Neuron (in vitro differentiated cells): ENCODE data around the gene ADCY9.
"Not testable (repeated sequence)": the region's sequence is repeated elsewhere in the genome, so short reads cannot be mapped to it uniquely, and the experiment has no call there.

Experiments
- H2AFZ ChIP-seq: one replicate; pipeline ENCODE4 v1.6.1; 2013; ENCODE audit warnings: low read depth, mild to moderate bottlenecking, inconsistent platforms, low read length, moderate library complexity
- H3K27me3 ChIP-seq: one replicate; pipeline ENCODE4 v1.6.1; 2013; ENCODE audit warnings: low read length; ENCODE audit not compliant: insufficient read depth
- H3K36me3 ChIP-seq: one replicate; pipeline ENCODE4 v1.6.1; 2013; ENCODE audit warnings: low read length; ENCODE audit not compliant: insufficient read depth
- H3K4me1 ChIP-seq: one replicate; pipeline ENCODE4 v1.6.1; 2013; ENCODE audit warnings: low read length; ENCODE audit not compliant: insufficient read depth
- H3K4me3 ChIP-seq: 2 replicates; pipeline ENCODE4 v1.5.1; 2013; ENCODE audit warnings: mild to moderate bottlenecking, low read length, moderate library complexity
- H3K9me3 ChIP-seq: one replicate; pipeline ENCODE4 v1.6.1; 2013; ENCODE audit warnings: low read length

The ADCY9 gene

GRCh38 chr16:4116325-4117249 is at the start of gene ADCY9:
TSS of gene ADCY9 (minus strand) at chr16:4116442. CDS start at chr16:4115442, 1,000 bp downstream.
- Histone ChIP-seq H3K9me3 (peaks cover 4% of the 10 kb centered on the region), H3K4me1 (peaks cover 16% of the 10 kb centered on the region), H2AFZ (peak within 1 kb of the TSS; percentile 74), H3K4me3 (peak within 1 kb of the TSS; percentile 73), H3K36me3 (peaks cover 3% of the 10 kb centered on the region), H3K27me3 (no peaks in the 10 kb centered on the region)

- H3K4me3 ChIP-seq = no peak overlapping the region
- H2AFZ ChIP-seq = no peak overlapping the region
- no peaks in the 10 kb centered on the region for H3K27me3 ChIP-seq
- no peaks in the 10 kb centered on the region for H3K36me3 ChIP-seq
- H3K9me3 ChIP-seq = no peaks in the 10 kb centered on the region
- H3K4me1 ChIP-seq = no peaks in the 10 kb centered on the region
These were observed 44.6 kb upstream of the ADCY9 start for GRCh38 chr16:4160658-4161430.

DNA sequence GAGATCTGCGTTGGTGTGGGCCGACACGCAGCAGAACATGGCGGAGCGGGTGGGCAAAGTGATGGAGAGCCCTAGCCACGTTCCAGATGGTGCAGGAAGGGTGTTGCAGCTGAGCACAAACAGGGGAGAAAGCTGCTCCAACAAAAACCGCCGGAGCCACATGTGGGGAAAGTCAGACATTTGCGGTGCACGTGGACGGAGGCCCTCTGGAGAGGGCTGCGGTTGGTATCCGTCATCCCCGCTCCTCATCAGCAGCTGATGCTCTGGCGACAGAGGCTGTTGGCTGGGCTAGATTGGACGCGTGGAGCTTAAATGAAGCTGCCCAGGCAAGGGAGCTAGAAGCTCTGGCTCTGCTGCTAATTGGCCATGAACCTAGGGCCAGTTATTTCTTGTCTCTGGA is 43.5 kb upstream of the ADCY9 start:
- H3K4me3 ChIP-seq = no peak overlapping the region
- no peaks in the 10 kb centered on the region for H3K9me3 ChIP-seq
- H2AFZ ChIP-seq = no peak overlapping the region

DNA sequence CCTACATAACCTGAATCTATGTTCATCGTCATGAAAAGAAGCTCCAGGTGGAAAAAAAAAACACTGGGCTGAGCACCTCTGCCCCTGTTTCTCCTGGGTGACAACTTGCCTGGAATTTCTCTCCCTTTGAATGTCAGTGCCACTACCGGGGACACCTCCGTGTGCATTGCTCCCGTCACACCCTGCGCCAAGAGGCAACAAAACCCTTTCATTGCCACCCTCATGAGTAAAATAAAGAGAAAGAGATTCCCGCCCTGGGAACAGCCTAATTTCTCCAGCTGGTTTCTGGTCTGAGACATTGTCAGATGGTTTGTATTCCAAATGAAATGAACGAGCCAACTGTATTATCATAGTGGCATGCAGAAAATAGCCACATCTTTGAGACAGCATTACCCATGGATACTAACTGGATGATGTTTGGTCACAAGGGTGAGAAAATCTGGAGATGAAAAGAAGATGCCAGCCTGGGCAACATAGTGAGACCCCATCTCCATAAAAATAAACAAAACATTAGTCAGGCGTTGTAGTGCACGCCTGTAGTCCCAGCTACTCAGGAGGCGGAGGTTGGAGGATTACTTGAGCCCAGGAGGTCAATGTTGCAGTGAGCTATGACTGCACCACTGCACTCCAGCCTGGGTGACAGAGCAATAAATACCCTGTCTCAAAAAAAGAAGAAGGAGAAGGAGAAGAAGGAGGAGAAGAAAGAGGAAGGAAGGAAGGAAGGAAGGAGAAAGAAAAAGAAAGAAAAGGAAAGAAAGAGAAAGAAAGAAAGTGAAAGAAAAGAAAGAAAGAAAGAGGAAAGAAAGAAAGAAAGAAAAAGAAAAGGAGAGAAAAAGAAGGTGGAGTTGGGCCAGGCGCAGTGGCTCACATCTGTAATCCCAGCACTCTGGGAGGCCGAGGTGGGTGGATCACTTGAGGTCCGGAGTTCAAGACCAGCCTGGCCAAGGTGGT is 42.2 kb upstream of the ADCY9 start:
- Histone ChIP-seq H3K36me3 (no peaks in the 10 kb centered on the region), H3K9me3 (no peaks in the 10 kb centered on the region), H3K27me3 (no peaks in the 10 kb centered on the region), H2AFZ (no peak overlapping the region), H3K4me1 (no peaks in the 10 kb centered on the region), H3K4me3 (no peak overlapping the region)

More for the DNA sequence above, 43.5 kb upstream of the ADCY9 start:
- Histone ChIP-seq H3K4me1 (no peaks in the 10 kb centered on the region), H3K36me3 (no peaks in the 10 kb centered on the region), H3K27me3 (no peaks in the 10 kb centered on the region)

DNA sequence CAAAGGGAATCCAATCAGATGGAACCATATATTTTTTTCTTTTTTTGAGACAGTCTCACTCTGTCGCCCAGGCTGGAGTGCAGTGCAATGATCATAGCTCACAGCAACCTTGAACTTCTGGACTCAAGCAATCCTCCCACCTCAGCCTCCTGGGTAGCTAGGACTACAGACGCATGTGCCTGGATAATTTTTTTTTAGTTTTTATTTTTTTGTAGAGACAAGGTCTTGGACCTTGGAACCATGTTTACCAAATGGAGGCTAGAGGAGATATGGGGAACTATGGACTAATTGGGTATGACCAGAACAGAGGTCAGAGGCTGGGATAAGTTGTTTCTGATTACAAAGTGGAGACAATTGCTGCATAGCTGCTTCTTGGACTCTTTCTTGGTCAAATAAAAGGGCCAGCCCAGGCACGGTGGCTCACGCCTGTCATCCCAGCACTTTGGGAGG is 41.2 kb upstream of the ADCY9 start:
- no peaks in the 10 kb centered on the region for H3K4me1 ChIP-seq
- no peaks in the 10 kb centered on the region for H3K9me3 ChIP-seq
- no peaks in the 10 kb centered on the region for H3K36me3 ChIP-seq
- no peak overlapping the region for H2AFZ ChIP-seq
- H3K27me3 ChIP-seq = no peaks in the 10 kb centered on the region
- no peak overlapping the region for H3K4me3 ChIP-seq

DNA sequence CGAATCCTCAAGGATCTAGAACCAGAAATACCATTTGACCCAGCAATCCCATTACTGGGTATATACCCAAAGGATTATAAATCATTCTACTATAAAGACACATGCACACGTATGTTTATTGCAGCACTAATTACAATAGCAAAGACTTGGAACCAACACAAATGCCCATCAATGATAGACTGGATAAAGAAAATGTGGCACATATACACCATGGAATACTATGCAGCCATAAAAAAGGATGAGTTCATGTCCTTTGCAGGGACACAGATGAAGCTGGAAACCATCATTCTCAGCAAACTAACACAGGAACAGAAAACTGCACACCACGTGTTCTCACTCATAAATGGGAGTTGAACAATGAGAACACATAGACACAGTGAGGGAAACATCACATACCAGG is 40.3 kb upstream of the ADCY9 start:
- not testable (repeated sequence) for H2AFZ ChIP-seq, H3K4me3 ChIP-seq, H3K9me3 ChIP-seq, H3K4me1 ChIP-seq, H3K36me3 ChIP-seq, H3K27me3 ChIP-seq

DNA sequence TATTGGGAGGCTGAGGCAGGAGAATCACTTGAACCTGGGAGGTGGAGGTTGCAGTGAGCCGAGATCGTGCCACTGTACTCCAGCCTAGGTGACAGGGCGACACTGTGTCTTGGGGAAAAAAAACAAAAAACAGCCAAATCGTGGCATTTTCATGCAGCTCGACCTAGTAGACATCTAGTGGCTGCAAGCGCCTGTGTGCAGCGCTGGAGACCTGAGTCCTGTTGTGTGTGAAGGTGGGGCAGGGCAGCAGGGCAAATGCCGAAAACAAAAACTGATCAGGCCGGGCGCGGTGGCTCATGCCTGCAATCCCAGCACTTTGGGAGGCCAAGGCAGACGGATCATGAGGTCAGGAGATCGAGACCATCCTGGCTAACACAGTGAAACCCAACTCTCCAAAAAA is 37.1 kb upstream of the ADCY9 start:
- not testable (repeated sequence) for H3K4me3 ChIP-seq, H2AFZ ChIP-seq, H3K4me1 ChIP-seq, H3K27me3 ChIP-seq, H3K36me3 ChIP-seq, H3K9me3 ChIP-seq

- Histone ChIP-seq H3K4me3 (no peak overlapping the region), H3K9me3 (no peaks in the 10 kb centered on the region)
These were observed 36.0 kb upstream of the ADCY9 start for GRCh38 chr16:4152267-4152666.

DNA sequence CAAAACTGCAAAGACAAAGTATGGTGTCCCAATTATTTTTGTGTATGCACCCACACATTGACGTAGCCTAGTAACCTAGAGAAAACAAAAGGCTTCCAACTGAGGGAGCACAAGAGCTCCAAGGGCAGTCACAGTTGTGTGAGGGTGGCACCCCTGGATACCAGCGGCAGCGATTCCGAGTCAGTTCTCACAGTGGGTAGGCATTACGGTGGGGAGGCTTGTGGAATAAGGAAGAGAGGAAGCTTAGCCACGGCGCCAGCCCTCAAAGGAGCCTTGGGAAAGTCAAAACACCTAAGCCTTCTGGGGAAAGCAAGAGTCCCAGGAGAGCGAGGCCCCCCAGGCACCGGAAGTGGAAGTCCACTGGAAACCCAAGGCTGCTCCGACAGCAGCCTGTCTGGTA is 31.0 kb upstream of the ADCY9 start:
- Histone ChIP-seq H3K9me3 (no peaks in the 10 kb centered on the region), H3K36me3 (no peaks in the 10 kb centered on the region)

More at GRCh38 chr16:4152267-4152666, 36.0 kb upstream of the ADCY9 start:
- H3K4me1 ChIP-seq = no peaks in the 10 kb centered on the region
- no peaks in the 10 kb centered on the region for H3K27me3 ChIP-seq
- no peaks in the 10 kb centered on the region for H3K36me3 ChIP-seq
- H2AFZ ChIP-seq = no peak overlapping the region

DNA sequence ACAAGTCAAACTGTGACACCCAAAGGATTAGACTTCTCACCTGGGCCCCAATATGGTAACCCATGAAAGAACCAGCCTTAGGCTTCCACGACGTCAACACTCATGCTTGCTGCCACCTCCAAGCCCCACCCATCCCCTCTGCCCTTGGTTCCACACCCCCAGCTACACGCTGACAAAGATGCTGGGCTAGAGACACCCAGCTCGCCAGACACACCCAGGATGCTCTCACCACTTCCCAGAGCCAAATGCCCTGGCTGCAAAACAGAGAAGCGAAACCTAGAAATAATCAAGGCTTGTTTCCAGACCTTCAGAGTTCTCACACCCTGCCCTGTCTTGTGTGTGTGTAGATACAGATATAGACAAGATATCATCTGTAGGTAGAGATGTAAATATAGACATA is 26.0 kb upstream of the ADCY9 start:
- Histone ChIP-seq H3K36me3 (no peaks in the 10 kb centered on the region), H3K27me3 (no peaks in the 10 kb centered on the region)

More for the DNA sequence above, 31.0 kb upstream of the ADCY9 start:
- no peak overlapping the region for H3K4me3 ChIP-seq
- H3K27me3 ChIP-seq = no peaks in the 10 kb centered on the region
- H2AFZ ChIP-seq = no peak overlapping the region
- H3K4me1 ChIP-seq = no peaks in the 10 kb centered on the region

GRCh38 chr16:4141604-4142003 is 25.4 kb upstream of the ADCY9 start:
- Histone ChIP-seq H2AFZ (no peak overlapping the region), H3K4me3 (no peak overlapping the region), H3K36me3 (no peaks in the 10 kb centered on the region), H3K4me1 (peaks cover 3% of the 10 kb centered on the region), H3K27me3 (no peaks in the 10 kb centered on the region), H3K9me3 (peaks cover 2% of the 10 kb centered on the region)

More for the DNA sequence above, 26.0 kb upstream of the ADCY9 start:
- Histone ChIP-seq H3K9me3 (peaks cover 2% of the 10 kb centered on the region), H2AFZ (no peak overlapping the region), H3K4me3 (no peak overlapping the region), H3K4me1 (peaks cover 3% of the 10 kb centered on the region)

GRCh38 chr16:4140652-4141051 is 24.4 kb upstream of the ADCY9 start:
- peaks cover 3% of the 10 kb centered on the region for H3K4me1 ChIP-seq
- H3K27me3 ChIP-seq = no peaks in the 10 kb centered on the region
- no peak overlapping the region for H2AFZ ChIP-seq
- peaks cover 2% of the 10 kb centered on the region for H3K9me3 ChIP-seq
- H3K4me3 ChIP-seq = no peak overlapping the region
- H3K36me3 ChIP-seq = no peaks in the 10 kb centered on the region
